ENCODE data around the gene AFG3L2.

AFG3L2 gene

GRCh38 chr18:12361770-12362378, 15.2 kb downstream of the AFG3L2 start:
- DNase-seq (ENCODE audit: low read depth in 2 of 2), result no peak

GRCh38 chr18:12359515-12359927, 17.5 kb downstream of the AFG3L2 start:
- DNase-seq (ENCODE audit: low read depth in 2 of 2), result no peak

GRCh38 chr18:12352188-12352587, 24.8 kb downstream of the AFG3L2 start:
- DNase-seq (ENCODE audit: low read depth in 2 of 2), result no peak

GRCh38 chr18:12347895-12348294, 29.1 kb downstream of the AFG3L2 start:
- no peak for DNase-seq (ENCODE audit: low read depth in 2 of 2)

GRCh38 chr18:12346240-12346565, 30.8 kb downstream of the AFG3L2 start:
- DNase-seq (ENCODE audit: low read depth in 2 of 2), result no peak

GRCh38 chr18:12345491-12346239, 31.4 kb downstream of the AFG3L2 start:
- DNase-seq (ENCODE audit: low read depth in 2 of 2), result no peak

GRCh38 chr18:12342661-12343060, 34.4 kb downstream of the AFG3L2 start:
- DNase-seq (ENCODE audit: low read depth in 2 of 2), result no peak

- DNase-seq (ENCODE audit: low read depth in 2 of 2), result no peak
Observed at GRCh38 chr18:12340945-12341660, 35.9 kb downstream of the AFG3L2 start.

GRCh38 chr18:12338382-12338781, 38.6 kb downstream of the AFG3L2 start:
- DNase-seq (ENCODE audit: low read depth in 2 of 2), result no peak

- DNase-seq (ENCODE audit: low read depth in 2 of 2), result no peak
Observed at GRCh38 chr18:12336887-12337286, 40.1 kb downstream of the AFG3L2 start.

- DNase-seq (ENCODE audit: low read depth in 2 of 2), result no peak
Observed at GRCh38 chr18:12336171-12336613, 40.8 kb downstream of the AFG3L2 start.

GRCh38 chr18:12335503-12335902, 41.5 kb downstream of the AFG3L2 start:
- no peak for DNase-seq (ENCODE audit: low read depth in 2 of 2)

GRCh38 chr18:12334863-12335262, 42.2 kb downstream of the AFG3L2 start:
- no peak for DNase-seq (ENCODE audit: low read depth in 2 of 2)

GRCh38 chr18:12334366-12334808, 42.6 kb downstream of the AFG3L2 start:
- DNase-seq (ENCODE audit: low read depth in 2 of 2), result no peak

GRCh38 chr18:12333506-12334290, 43.3 kb downstream of the AFG3L2 start:
- no peak for DNase-seq (ENCODE audit: low read depth in 2 of 2)

- DNase-seq (ENCODE audit: low read depth in 2 of 2), result no peak
Observed at GRCh38 chr18:12330766-12331165, 46.3 kb downstream of the AFG3L2 start.

- no peak for DNase-seq (ENCODE audit: low read depth in 2 of 2)
Observed at GRCh38 chr18:12329125-12329698, 47.8 kb downstream of the AFG3L2 start.

GRCh38 chr18:12328179-12328823, 48.7 kb downstream of the AFG3L2 start:
- no peak for DNase-seq (ENCODE audit: low read depth in 2 of 2)

- DNase-seq (ENCODE audit: low read depth in 2 of 2), result peak; percentile 55 to 68
Observed at GRCh38 chr18:12327510-12328178, 49.4 kb downstream of the AFG3L2 start.

GRCh38 chr18:12326711-12327460, 50.1 kb downstream of the AFG3L2 start:
- DNase-seq (ENCODE audit: low read depth in 2 of 2), result no peak

Measured in activated CD4-positive, alpha-beta T cell treated with anti-CD3 and anti-CD28 coated beads for 24 hours (primary cell).